NT2/D1 (cell line): ENCODE measurements around the gene WDR1.

Source experiments
- DNase-seq: peaks from one replicate; pipeline ENCODE4 v3.0.0-alpha.2; 2011; ENCODE audit warnings: low read depth, low spot score
- H3K27me3 ChIP-seq: 2 replicates; pipeline ENCODE4 v1.6.0; 2011; ENCODE audit warnings: mild to moderate bottlenecking; ENCODE audit not compliant: insufficient read length, insufficient read depth
- H3K36me3 ChIP-seq: 2 replicates; pipeline ENCODE4 v1.6.1; 2011; ENCODE audit warnings: mild to moderate bottlenecking, low read length, mixed read lengths; ENCODE audit not compliant: insufficient read depth, insufficient read length
- H3K4me1 ChIP-seq: 2 replicates; pipeline ENCODE4 v1.5.1; 2011; ENCODE audit not compliant: insufficient read depth, insufficient read length
- H3K4me3 ChIP-seq: 2 replicates; pipeline ENCODE4 v1.5.1; 2011; ENCODE audit warnings: low read depth; ENCODE audit not compliant: insufficient read length
- H3K9ac ChIP-seq: 2 replicates; pipeline ENCODE4 v1.6.0; 2011; ENCODE audit warnings: low read depth; ENCODE audit not compliant: insufficient read length
- H3K9me3 ChIP-seq: 2 replicates; pipeline ENCODE4 v1.5.1; 2011; ENCODE audit warnings: mild to moderate bottlenecking, low read length; ENCODE audit not compliant: insufficient read depth
- SUZ12 ChIP-seq: IDR thresholded peaks from 2 replicates; pipeline ENCODE4 v1.6.1; 2011; ENCODE audit not compliant: insufficient read length, insufficient read depth; ENCODE audit errors: extremely low read depth
- YY1 ChIP-seq: IDR thresholded peaks from 2 replicates; pipeline ENCODE4 v1.6.1; 2011; ENCODE audit not compliant: insufficient read length, insufficient read depth
- ZNF274 ChIP-seq: IDR thresholded peaks from 2 replicates; pipeline ENCODE4 v1.6.1; 2011; ENCODE audit warnings: mild to moderate bottlenecking, low read depth, low read length

Gene WDR1

DNA sequence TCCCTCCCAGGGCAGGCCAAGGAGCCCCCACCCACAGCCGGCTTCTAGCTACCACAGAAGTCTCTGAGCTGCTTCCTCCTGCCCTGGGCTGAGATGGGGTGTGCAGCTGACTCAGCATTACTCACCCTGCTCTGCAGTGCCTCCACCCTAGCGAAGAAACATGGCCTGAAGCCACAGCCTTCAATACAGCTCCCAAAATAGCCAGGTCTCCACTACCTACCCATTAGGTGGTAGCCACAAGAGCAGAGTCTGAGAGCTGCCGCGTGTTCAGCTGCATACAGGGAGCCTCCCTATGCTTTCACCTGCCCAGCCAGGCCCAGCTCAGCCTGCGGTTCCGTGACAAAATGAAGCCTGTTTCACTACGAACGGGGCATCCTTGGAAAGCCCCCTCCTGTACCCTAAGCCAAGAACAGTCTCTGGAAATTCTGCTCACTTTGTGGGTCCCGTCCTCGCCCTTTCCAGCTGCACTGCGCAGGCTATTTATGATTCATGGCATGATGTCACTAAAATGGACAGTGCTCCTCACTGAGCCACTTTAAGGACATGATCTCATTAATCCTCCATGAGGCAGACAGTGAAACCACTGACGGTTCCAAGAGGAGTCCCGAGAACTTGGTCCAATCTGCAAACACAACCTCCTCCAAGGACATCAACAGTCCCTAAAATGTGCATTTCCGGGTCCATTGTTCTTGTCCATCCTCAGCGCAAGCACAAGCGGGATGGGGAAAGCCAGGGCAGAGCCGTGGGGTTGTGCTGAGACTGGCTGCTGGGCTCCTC is 20.2 kb downstream of the WDR1 start:
- H3K9me3 ChIP-seq, result no peaks in the 10 kb centered on the region
- H3K9ac ChIP-seq, result peak overlapping the region; percentile 14
- H3K27me3 ChIP-seq, result no peaks in the 10 kb centered on the region
- H3K4me3 ChIP-seq, result no peak overlapping the region
- TF ChIP-seq ZNF274, result no peak
- no peak for TF ChIP-seq YY1
- no peak for TF ChIP-seq SUZ12
- H3K4me1 ChIP-seq, result peaks cover 42% of the 10 kb centered on the region
- peaks cover 99% of the 10 kb centered on the region for H3K36me3 ChIP-seq
- no peak for DNase-seq

DNA sequence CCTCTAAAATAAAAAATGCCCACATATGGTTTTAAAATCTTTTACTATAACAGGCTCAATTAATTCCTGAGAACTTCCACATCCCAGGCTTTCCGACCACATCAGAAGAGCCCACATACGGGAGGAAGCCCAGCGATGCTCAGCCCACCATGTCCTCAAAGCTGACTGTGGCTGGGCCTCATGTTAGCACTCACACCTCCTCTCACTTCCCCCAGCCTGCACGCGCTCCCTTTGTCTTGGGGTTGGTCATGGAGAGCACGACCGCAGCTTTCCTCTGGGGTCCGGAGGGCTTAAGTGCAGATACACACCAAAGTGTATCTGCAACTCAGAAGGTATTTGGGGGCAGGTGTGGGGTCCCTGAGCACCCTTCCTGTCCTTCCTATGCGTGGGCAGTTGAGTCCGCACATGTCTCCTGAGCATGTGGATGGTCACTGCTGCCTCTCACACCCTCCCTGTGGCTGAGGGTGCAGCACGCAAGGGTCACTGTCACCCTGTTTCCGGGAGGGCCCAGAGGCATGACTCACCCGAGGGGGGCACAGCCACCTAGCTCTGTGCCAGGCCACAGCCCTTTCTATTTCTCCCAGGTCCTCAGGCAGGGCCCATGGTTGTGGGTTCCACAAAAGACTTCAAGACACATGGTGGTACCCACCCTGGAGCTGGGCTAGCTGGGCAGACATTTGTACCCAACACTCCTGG is 21.2 kb downstream of the WDR1 start:
- H3K9me3 ChIP-seq, result no peaks in the 10 kb centered on the region
- H3K4me3 ChIP-seq, result no peak overlapping the region
- no peak for DNase-seq
- H3K4me1 ChIP-seq, result peaks cover 41% of the 10 kb centered on the region
- peaks cover 99% of the 10 kb centered on the region for H3K36me3 ChIP-seq
- H3K9ac ChIP-seq, result peak overlapping the region; percentile 22
- H3K27me3 ChIP-seq, result no peaks in the 10 kb centered on the region
- no peak for TF ChIP-seq ZNF274
- no peak for TF ChIP-seq SUZ12
- TF ChIP-seq YY1, result no peak

GRCh38 chr4:10094841-10095240 is 21.8 kb downstream of the WDR1 start:
- no peak overlapping the region for H3K4me3 ChIP-seq
- no peak for DNase-seq
- no peaks in the 10 kb centered on the region for H3K9me3 ChIP-seq
- H3K4me1 ChIP-seq, result peaks cover 42% of the 10 kb centered on the region
- H3K27me3 ChIP-seq, result no peaks in the 10 kb centered on the region
- TF ChIP-seq YY1 (no peak), ZNF274 (no peak), SUZ12 (no peak)
- peaks cover 99% of the 10 kb centered on the region for H3K36me3 ChIP-seq
- H3K9ac ChIP-seq, result no peak overlapping the region

- H3K36me3 ChIP-seq, result peaks cover 99% of the 10 kb centered on the region
- no peak for TF ChIP-seq SUZ12
- TF ChIP-seq YY1, result no peak
- no peak for TF ChIP-seq ZNF274
- no peak overlapping the region for H3K4me3 ChIP-seq
- H3K9me3 ChIP-seq, result no peaks in the 10 kb centered on the region
- no peak for DNase-seq
- H3K4me1 ChIP-seq, result peaks cover 42% of the 10 kb centered on the region
- no peak overlapping the region for H3K9ac ChIP-seq
- no peaks in the 10 kb centered on the region for H3K27me3 ChIP-seq
Observed at GRCh38 chr4:10093801-10094552, 22.6 kb downstream of the WDR1 start.

- no peak for DNase-seq
- H3K4me3 ChIP-seq, result no peak overlapping the region
- peaks cover 100% of the 10 kb centered on the region for H3K36me3 ChIP-seq
- no peak overlapping the region for H3K9ac ChIP-seq
- H3K4me1 ChIP-seq, result peaks cover 39% of the 10 kb centered on the region
- H3K9me3 ChIP-seq, result no peaks in the 10 kb centered on the region
- no peaks in the 10 kb centered on the region for H3K27me3 ChIP-seq
- TF ChIP-seq YY1 (no peak), SUZ12 (no peak), ZNF274 (no peak)
Observed at GRCh38 chr4:10093271-10093621, 23.4 kb downstream of the WDR1 start.

DNA sequence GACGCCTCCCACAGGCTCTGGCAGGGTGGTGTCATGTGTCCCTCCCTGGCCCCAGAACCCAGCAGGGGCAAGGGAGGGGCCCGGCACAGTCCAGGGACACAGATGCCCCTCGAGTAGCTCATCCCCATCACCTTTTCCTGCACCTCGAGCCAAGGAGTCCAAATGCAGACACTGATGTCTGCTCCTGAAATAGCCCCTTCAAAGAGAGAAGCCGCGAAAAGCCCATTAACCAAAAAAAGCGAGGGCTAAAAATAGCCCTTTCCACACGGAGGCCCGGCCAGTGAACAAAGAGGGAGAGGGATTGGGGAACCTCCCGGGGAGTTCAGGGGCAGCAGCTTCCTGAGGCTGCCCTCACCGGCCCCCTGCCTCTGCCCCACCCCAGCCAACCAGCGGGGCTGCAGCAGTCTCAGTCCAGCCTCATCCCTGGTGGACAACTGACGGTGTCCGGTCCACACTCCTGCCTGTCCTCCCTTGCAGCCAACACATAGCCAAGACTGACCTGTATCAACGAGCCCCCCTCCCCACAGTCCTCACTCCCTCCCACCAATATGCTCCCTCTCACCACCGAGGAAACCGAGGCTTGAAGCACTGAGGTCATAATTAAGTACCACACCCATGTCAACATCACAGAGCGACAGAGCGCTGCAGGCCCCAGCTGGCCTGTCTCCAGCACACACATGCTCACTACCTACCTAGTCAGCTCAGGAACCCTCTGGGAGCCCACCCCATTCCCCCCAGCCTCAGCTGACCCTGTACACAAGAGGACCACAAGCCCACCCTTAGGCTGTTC is 23.9 kb downstream of the WDR1 start:
- no peak overlapping the region for H3K9ac ChIP-seq

More for the DNA sequence above, 23.9 kb downstream of the WDR1 start:
- DNase-seq, result no peak
- Histone ChIP-seq H3K27me3 (no peaks in the 10 kb centered on the region), H3K4me3 (no peak overlapping the region), H3K36me3 (peaks cover 100% of the 10 kb centered on the region), H3K9me3 (no peaks in the 10 kb centered on the region), H3K4me1 (peaks cover 39% of the 10 kb centered on the region)
- TF ChIP-seq SUZ12 (no peak), ZNF274 (no peak), YY1 (no peak)
